Esophagus squamous epithelium (tissue), 4 donors: ENCODE results near the gene MKRN1.

Experiments
- POLR2A ChIP-seq, 4 donors: fragments of 450-650 bp; IDR thresholded peaks; one replicate each; pipeline ENCODE4 v1.6.1; 2017; ENCODE audit warnings: antibody characterized with exemption in 4 of 4, mild to moderate bottlenecking in 4 of 4, moderate library complexity in 3 of 4
- TF ChIP-seq, protein P1 (sequence below), 6 experiments: fragments of 450-650 bp in 4 of 6; fragments of 200-600 bp in 2 of 6; sonication (generic) in 2 of 6; IDR thresholded peaks; one replicate each; pipeline ENCODE4 v1.5.1; 2016 to 2019; ENCODE audit warnings: antibody characterized with exemption in 6 of 6, mild to moderate bottlenecking in 4 of 6, moderate library complexity in 4 of 6

DNA sequence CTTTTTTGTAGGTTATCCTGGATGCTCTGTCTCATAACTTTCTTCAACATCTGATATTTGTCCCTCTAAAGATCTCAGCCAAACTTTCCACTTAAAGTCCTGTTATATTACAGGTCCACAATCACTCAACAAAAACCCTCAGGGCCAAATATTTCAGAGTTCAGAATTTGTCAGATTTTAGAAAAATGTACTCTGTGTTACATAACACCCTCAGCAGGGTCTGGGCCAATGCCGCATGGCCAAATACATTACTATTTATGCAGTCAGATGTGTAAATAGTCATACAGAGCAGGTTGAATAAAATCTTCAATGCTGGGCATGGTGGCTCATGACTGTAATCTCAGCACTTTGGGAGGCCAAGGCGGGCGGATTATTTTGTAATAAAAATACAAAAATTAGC lies 63.9 kb downstream of the MKRN1 start:
- no peak for TF ChIP-seq POLR2A (IDR thresholded peaks at IDR 0.05)
- TF ChIP-seq, protein P1, sequence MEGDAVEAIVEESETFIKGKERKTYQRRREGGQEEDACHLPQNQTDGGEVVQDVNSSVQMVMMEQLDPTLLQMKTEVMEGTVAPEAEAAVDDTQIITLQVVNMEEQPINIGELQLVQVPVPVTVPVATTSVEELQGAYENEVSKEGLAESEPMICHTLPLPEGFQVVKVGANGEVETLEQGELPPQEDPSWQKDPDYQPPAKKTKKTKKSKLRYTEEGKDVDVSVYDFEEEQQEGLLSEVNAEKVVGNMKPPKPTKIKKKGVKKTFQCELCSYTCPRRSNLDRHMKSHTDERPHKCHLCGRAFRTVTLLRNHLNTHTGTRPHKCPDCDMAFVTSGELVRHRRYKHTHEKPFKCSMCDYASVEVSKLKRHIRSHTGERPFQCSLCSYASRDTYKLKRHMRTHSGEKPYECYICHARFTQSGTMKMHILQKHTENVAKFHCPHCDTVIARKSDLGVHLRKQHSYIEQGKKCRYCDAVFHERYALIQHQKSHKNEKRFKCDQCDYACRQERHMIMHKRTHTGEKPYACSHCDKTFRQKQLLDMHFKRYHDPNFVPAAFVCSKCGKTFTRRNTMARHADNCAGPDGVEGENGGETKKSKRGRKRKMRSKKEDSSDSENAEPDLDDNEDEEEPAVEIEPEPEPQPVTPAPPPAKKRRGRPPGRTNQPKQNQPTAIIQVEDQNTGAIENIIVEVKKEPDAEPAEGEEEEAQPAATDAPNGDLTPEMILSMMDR (IDR thresholded peaks at IDR 0.05): no peak
